GM12878 (cell line): ENCODE measurements around the gene PRR13. TPM values are rescaled to one million over a fixed set of nuclear protein-coding genes. Genes with fewer than 3 reads are reported as not detected.

Source experiments
- BACH1 ChIP-seq: fragments of 450-650 bp; IDR thresholded peaks from 2 replicates; pipeline ENCODE4 v1.6.1; 2017; ENCODE audit warnings: mild to moderate bottlenecking, borderline replicate concordance
- SREBF2 ChIP-seq: IDR thresholded peaks from 2 replicates; pipeline ENCODE4 v1.6.1; 2012; ENCODE audit warnings: mild to moderate bottlenecking, low read length
- TAF1 ChIP-seq: IDR thresholded peaks from 2 replicates; pipeline ENCODE4 v1.6.1; 2011; ENCODE audit warnings: mild to moderate bottlenecking, low read depth, low read length, borderline replicate concordance
- YY1 ChIP-seq: IDR thresholded peaks from 2 replicates; pipeline ENCODE4 v1.6.1; 2011; ENCODE audit warnings: low read depth, mild to moderate bottlenecking, low read length
- polyA plus RNA-seq, 11 experiments: library from polyadenylated mRNA; depleted of rRNA in 4 of 11; unstranded in 6 of 11; stranded (reverse) in 5 of 11; fragments of >200 nt; fragmentation: Nextera tagmentation in 4 of 11; fragmentation: Illumina TruSeq in 1 of 11; extraction: Ambion mirVana in 4 of 11; extraction: Trizol in 1 of 11; gene quantifications; 1 replicate in 1 of 11; 2 replicates in 10 of 11; pipeline versions ENCODE4 v1.2.1 to v1.2.3, GENCODE V29; 2011 to 2016; ENCODE audit warnings: inconsistent platforms in 2 of 11, missing spikeins in 2 of 11, low read depth in 1 of 11
- total RNA-seq, 4 experiments: library from RNA; depleted of rRNA in 3 of 4; stranded (reverse); fragments of >200 nt in 3 of 4; fragmentation: Illumina TruSeq in 1 of 4; extraction: Trizol in 1 of 4; gene quantifications; 2 replicates each; pipeline versions ENCODE4 v1.2.1 to v1.2.3, GENCODE V29; 2013 to 2021
- TF ChIP-seq, protein P1 (sequence below): IDR thresholded peaks from 2 replicates; pipeline ENCODE4 v1.6.1; 2012; ENCODE audit warnings: improper control_type of control experiment, low read depth, low read length; ENCODE audit not compliant: insufficient replicate concordance
- TF ChIP-seq, protein P2 (sequence below): IDR thresholded peaks from 2 replicates; pipeline ENCODE4 v1.6.1; 2011; ENCODE audit warnings: low read depth, low read length, improper control_type of control experiment, borderline replicate concordance
- TF ChIP-seq, protein P3 (sequence below): fragments of 450-650 bp; formaldehyde crosslinking; IDR thresholded peaks from 2 replicates; pipeline ENCODE4 v1.4.0; 2020; ENCODE audit warnings: mild to moderate bottlenecking, moderate library complexity

PRR13 gene
- total and polyA plus RNA-seq, 10 of the 15 experiments (the other 5 are each of a cell fraction or from before 2014, with no cell fraction given), result 94.2 to 462 (median 276) TPM

DNA sequence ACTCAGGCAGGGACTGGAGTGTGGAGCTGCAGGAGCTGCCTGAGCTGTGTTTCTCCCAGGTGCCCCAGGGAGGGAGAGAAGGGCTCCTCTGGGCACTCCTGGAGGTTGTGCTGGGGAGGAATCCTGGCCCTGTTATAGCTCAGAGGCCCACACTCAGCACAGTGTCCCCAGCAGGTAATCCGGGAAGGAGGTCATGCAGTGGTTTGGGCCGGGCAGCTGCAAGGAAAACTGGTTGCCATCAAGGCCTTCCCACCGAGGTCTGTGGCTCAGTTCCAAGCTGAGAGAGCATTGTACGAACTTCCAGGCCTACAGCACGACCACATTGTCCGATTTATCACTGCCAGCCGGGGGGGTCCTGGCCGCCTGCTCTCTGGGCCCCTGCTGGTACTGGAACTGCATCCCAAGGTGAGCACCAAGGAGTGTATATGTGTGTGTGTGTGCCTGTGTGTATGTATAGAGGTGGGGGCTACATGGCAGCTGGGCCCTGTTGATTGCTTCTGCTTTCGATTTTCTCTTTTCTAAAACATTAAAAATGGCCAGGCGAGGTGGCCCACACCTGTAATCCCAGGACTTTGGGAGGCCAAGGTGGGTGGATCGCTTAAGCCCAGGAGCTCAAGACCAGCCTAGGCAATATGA, 15.9 kb upstream of the PRR13 start (continued):
- TF ChIP-seq, protein P1, sequence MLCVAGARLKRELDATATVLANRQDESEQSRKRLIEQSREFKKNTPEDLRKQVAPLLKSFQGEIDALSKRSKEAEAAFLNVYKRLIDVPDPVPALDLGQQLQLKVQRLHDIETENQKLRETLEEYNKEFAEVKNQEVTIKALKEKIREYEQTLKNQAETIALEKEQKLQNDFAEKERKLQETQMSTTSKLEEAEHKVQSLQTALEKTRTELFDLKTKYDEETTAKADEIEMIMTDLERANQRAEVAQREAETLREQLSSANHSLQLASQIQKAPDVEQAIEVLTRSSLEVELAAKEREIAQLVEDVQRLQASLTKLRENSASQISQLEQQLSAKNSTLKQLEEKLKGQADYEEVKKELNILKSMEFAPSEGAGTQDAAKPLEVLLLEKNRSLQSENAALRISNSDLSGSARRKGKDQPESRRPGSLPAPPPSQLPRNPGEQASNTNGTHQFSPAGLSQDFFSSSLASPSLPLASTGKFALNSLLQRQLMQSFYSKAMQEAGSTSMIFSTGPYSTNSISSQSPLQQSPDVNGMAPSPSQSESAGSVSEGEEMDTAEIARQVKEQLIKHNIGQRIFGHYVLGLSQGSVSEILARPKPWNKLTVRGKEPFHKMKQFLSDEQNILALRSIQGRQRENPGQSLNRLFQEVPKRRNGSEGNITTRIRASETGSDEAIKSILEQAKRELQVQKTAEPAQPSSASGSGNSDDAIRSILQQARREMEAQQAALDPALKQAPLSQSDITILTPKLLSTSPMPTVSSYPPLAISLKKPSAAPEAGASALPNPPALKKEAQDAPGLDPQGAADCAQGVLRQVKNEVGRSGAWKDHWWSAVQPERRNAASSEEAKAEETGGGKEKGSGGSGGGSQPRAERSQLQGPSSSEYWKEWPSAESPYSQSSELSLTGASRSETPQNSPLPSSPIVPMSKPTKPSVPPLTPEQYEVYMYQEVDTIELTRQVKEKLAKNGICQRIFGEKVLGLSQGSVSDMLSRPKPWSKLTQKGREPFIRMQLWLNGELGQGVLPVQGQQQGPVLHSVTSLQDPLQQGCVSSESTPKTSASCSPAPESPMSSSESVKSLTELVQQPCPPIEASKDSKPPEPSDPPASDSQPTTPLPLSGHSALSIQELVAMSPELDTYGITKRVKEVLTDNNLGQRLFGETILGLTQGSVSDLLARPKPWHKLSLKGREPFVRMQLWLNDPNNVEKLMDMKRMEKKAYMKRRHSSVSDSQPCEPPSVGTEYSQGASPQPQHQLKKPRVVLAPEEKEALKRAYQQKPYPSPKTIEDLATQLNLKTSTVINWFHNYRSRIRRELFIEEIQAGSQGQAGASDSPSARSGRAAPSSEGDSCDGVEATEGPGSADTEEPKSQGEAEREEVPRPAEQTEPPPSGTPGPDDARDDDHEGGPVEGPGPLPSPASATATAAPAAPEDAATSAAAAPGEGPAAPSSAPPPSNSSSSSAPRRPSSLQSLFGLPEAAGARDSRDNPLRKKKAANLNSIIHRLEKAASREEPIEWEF, result no peak
- TF ChIP-seq BACH1, result no peak
- TF ChIP-seq, protein P2, sequence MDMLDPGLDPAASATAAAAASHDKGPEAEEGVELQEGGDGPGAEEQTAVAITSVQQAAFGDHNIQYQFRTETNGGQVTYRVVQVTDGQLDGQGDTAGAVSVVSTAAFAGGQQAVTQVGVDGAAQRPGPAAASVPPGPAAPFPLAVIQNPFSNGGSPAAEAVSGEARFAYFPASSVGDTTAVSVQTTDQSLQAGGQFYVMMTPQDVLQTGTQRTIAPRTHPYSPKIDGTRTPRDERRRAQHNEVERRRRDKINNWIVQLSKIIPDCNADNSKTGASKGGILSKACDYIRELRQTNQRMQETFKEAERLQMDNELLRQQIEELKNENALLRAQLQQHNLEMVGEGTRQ, result no peak
- TF ChIP-seq YY1, result no peak
- no peak for TF ChIP-seq TAF1
- TF ChIP-seq SREBF2, result no peak
- TF ChIP-seq, protein P3, sequence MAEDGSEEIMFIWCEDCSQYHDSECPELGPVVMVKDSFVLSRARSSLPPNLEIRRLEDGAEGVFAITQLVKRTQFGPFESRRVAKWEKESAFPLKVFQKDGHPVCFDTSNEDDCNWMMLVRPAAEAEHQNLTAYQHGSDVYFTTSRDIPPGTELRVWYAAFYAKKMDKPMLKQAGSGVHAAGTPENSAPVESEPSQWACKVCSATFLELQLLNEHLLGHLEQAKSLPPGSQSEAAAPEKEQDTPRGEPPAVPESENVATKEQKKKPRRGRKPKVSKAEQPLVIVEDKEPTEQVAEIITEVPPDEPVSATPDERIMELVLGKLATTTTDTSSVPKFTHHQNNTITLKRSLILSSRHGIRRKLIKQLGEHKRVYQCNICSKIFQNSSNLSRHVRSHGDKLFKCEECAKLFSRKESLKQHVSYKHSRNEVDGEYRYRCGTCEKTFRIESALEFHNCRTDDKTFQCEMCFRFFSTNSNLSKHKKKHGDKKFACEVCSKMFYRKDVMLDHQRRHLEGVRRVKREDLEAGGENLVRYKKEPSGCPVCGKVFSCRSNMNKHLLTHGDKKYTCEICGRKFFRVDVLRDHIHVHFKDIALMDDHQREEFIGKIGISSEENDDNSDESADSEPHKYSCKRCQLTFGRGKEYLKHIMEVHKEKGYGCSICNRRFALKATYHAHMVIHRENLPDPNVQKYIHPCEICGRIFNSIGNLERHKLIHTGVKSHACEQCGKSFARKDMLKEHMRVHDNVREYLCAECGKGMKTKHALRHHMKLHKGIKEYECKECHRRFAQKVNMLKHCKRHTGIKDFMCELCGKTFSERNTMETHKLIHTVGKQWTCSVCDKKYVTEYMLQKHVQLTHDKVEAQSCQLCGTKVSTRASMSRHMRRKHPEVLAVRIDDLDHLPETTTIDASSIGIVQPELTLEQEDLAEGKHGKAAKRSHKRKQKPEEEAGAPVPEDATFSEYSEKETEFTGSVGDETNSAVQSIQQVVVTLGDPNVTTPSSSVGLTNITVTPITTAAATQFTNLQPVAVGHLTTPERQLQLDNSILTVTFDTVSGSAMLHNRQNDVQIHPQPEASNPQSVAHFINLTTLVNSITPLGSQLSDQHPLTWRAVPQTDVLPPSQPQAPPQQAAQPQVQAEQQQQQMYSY (CRISPR knock-in tag), result no peak
